ENCODE results near the gene SNX30. TPM values are rescaled to one million over a fixed set of nuclear protein-coding genes. Genes with fewer than 3 reads are reported as not detected.
A peak's percentile ranks its signal among the peaks of the same experiment; 100 is the strongest.

The SNX30 gene
- total and polyA plus RNA-seq, 4 donors: 1.8 to 13.5 (median 6.5) TPM

DNA sequence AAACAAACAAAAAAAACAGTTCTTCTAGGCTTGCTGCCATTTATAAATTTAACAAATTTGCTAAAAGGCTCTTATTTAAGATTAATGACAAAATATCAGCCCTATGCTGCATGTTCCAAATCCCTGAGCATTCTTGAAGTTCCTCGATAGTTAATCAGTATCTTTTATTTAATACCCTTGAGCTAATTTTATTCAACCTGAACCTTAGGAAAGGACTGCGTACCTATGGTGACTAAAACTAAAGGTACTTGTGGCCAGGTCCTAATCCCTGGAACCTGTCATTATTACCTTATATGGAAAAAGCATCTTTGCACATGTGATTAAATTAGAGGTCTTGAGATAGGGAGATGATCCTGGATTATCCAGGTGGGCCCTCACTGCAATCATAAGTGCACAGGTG lies 22.2 kb upstream of the SNX30 start (continued):
- TF ChIP-seq, protein P1, sequence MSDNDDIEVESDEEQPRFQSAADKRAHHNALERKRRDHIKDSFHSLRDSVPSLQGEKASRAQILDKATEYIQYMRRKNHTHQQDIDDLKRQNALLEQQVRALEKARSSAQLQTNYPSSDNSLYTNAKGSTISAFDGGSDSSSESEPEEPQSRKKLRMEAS (IDR thresholded peaks at IDR 0.05): no peak

DNA sequence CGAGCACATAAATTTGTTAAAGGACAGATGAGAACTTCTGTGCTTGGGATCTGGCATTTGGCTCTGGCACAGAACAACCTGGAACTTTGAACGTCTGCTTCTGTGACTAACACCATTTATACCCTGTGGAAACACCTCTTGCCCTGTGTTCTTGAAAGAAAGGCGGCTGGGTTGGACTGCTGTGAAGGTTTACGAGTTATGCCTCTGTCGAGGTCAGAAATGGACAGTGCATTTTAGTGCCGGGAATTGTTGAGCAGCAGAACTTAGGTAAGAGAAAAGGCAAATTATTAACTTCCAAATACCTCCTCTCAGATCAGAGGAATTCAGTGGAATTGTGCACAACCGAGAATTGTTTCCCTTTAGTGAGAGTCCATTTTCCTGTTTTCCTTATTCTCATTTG lies 18.6 kb upstream of the SNX30 start:
- H3K9ac ChIP-seq (ENCODE audit: low read depth in 1 of 2, low read length in 2 of 2): peak overlapping the region; percentile 32 to 66
- WGBS: 35% methylated on average over 7 of the region's 7 CpGs
- H3K4me1 ChIP-seq (ENCODE audit: control insufficient read depth in 4 of 4, insufficient read depth in 4 of 4, low read length in 3 of 4): peaks cover 0 to 12% (median 2%) of the 10 kb centered on the region in 4 donors
- DNase-seq (ENCODE audit: low spot score): no peak
- H3K27me3 ChIP-seq (ENCODE audit: control insufficient read depth in 4 of 4, insufficient read depth in 4 of 4, low read length in 3 of 4): no peaks in the 10 kb centered on the region
- peak overlapping the region in 2 of 3 donors; percentile 12 to 16 for H3K4me3 ChIP-seq (ENCODE audit: low read depth in 1 of 3, low read length in 3 of 3)
- no peaks in the 10 kb centered on the region for H3K9me3 ChIP-seq (ENCODE audit: control insufficient read depth in 4 of 4, low read length in 3 of 4)
- peak overlapping the region; percentile 77 to 79 for H3K27ac ChIP-seq (ENCODE audit: low read depth in 1 of 2, low read length in 2 of 2)
- TF ChIP-seq GABPA (IDR thresholded peaks at IDR 0.05 in 1 of 2, conservative IDR thresholded peaks at IDR 0.05 in 1 of 2) (no peak), YY1 (IDR thresholded peaks at IDR 0.05) (peak; percentile 87), HNF4G (IDR thresholded peaks at IDR 0.05) (no peak), NR2F2 (IDR thresholded peaks at IDR 0.05) (no peak), SP1 (IDR thresholded peaks at IDR 0.05) (peak; percentile 80), HNF4A (conservative IDR thresholded peaks at IDR 0.05) (peak; percentile 78 to 80), RAD21 (IDR thresholded peaks at IDR 0.05) (peak in 1 of 2 donors; percentile 29), EGR1 (IDR thresholded peaks at IDR 0.05; ENCODE audit: low read depth in 2 of 2) (no peak), TAF1 (conservative IDR thresholded peaks at IDR 0.05) (peak; percentile 85), FOXA2 (IDR thresholded peaks at IDR 0.05) (no peak), FOXA1 (IDR thresholded peaks at IDR 0.05) (no peak), JUND (IDR thresholded peaks at IDR 0.05) (peak; percentile 33 to 42), RXRA (IDR thresholded peaks at IDR 0.05) (peak; percentile 60 to 68)
- TF ChIP-seq, protein P2, sequence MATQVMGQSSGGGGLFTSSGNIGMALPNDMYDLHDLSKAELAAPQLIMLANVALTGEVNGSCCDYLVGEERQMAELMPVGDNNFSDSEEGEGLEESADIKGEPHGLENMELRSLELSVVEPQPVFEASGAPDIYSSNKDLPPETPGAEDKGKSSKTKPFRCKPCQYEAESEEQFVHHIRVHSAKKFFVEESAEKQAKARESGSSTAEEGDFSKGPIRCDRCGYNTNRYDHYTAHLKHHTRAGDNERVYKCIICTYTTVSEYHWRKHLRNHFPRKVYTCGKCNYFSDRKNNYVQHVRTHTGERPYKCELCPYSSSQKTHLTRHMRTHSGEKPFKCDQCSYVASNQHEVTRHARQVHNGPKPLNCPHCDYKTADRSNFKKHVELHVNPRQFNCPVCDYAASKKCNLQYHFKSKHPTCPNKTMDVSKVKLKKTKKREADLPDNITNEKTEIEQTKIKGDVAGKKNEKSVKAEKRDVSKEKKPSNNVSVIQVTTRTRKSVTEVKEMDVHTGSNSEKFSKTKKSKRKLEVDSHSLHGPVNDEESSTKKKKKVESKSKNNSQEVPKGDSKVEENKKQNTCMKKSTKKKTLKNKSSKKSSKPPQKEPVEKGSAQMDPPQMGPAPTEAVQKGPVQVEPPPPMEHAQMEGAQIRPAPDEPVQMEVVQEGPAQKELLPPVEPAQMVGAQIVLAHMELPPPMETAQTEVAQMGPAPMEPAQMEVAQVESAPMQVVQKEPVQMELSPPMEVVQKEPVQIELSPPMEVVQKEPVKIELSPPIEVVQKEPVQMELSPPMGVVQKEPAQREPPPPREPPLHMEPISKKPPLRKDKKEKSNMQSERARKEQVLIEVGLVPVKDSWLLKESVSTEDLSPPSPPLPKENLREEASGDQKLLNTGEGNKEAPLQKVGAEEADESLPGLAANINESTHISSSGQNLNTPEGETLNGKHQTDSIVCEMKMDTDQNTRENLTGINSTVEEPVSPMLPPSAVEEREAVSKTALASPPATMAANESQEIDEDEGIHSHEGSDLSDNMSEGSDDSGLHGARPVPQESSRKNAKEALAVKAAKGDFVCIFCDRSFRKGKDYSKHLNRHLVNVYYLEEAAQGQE (IDR thresholded peaks at IDR 0.05): peak; percentile 67
- TF ChIP-seq, protein P3, sequence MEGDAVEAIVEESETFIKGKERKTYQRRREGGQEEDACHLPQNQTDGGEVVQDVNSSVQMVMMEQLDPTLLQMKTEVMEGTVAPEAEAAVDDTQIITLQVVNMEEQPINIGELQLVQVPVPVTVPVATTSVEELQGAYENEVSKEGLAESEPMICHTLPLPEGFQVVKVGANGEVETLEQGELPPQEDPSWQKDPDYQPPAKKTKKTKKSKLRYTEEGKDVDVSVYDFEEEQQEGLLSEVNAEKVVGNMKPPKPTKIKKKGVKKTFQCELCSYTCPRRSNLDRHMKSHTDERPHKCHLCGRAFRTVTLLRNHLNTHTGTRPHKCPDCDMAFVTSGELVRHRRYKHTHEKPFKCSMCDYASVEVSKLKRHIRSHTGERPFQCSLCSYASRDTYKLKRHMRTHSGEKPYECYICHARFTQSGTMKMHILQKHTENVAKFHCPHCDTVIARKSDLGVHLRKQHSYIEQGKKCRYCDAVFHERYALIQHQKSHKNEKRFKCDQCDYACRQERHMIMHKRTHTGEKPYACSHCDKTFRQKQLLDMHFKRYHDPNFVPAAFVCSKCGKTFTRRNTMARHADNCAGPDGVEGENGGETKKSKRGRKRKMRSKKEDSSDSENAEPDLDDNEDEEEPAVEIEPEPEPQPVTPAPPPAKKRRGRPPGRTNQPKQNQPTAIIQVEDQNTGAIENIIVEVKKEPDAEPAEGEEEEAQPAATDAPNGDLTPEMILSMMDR (IDR thresholded peaks at IDR 0.05; ENCODE audit: low read depth, low read length, missing input control): no peak
- TF ChIP-seq, protein P4, sequence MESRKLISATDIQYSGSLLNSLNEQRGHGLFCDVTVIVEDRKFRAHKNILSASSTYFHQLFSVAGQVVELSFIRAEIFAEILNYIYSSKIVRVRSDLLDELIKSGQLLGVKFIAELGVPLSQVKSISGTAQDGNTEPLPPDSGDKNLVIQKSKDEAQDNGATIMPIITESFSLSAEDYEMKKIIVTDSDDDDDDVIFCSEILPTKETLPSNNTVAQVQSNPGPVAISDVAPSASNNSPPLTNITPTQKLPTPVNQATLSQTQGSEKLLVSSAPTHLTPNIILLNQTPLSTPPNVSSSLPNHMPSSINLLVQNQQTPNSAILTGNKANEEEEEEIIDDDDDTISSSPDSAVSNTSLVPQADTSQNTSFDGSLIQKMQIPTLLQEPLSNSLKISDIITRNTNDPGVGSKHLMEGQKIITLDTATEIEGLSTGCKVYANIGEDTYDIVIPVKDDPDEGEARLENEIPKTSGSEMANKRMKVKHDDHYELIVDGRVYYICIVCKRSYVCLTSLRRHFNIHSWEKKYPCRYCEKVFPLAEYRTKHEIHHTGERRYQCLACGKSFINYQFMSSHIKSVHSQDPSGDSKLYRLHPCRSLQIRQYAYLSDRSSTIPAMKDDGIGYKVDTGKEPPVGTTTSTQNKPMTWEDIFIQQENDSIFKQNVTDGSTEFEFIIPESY (IDR thresholded peaks at IDR 0.05): peak; percentile 44
- TF ChIP-seq, protein P1 (IDR thresholded peaks at IDR 0.05): peak; percentile 33
- no peaks in the 10 kb centered on the region for H3K36me3 ChIP-seq (ENCODE audit: control insufficient read depth in 4 of 4, insufficient read depth in 3 of 4, low read depth in 1 of 4, low read length in 3 of 4)

Measured in liver (tissue), 9 donors.